Spleen (tissue), 11 donors: ENCODE data around the gene RBM10. TPM values are rescaled to one million over a fixed set of nuclear protein-coding genes. Genes with fewer than 3 reads are reported as not detected.
A peak's percentile ranks its signal among the peaks of the same experiment; 100 is the strongest.

Experiments used
- DNase-seq: peaks from one replicate; pipeline ENCODE4 v3.0.0-alpha.2; 2020
- H3K27ac ChIP-seq, 8 donors: fragments of 200-600 bp; sonication (generic) in 7 of 8; 1 replicate in 4 of 8; 2 replicates in 4 of 8; pipeline versions ENCODE4 v1.5.0 to v1.8.0; 2016 to 2021; ENCODE audit warnings: inconsistent platforms in 4 of 8, mild to moderate bottlenecking in 4 of 8, moderate library complexity in 1 of 8
- H3K27me3 ChIP-seq, 7 donors: fragments of 200-600 bp; sonication (generic) in 6 of 7; replicated peaks in 1 of 7; 1 replicate in 4 of 7; 2 replicates in 3 of 7; pipeline versions ENCODE4 v1.5.0 to v1.8.0; 2016 to 2021; ENCODE audit warnings: inconsistent platforms in 3 of 7, mild to moderate bottlenecking in 1 of 7
- H3K36me3 ChIP-seq, 6 donors: fragments of 200-600 bp; sonication (generic) in 5 of 6; 1 replicate in 4 of 6; 2 replicates in 2 of 6; pipeline versions ENCODE4 v1.5.0 to v1.8.0; 2016 to 2021; ENCODE audit warnings: inconsistent platforms in 2 of 6
- H3K4me1 ChIP-seq, 6 donors: fragments of 200-600 bp; sonication (generic) in 5 of 6; 1 replicate in 3 of 6; 2 replicates in 3 of 6; pipeline versions ENCODE4 v1.5.0 to v1.8.0; 2016 to 2021; ENCODE audit warnings: inconsistent platforms in 3 of 6
- H3K4me3 ChIP-seq, 8 donors: fragments of 200-600 bp; sonication (generic) in 7 of 8; 1 replicate in 4 of 8; 2 replicates in 4 of 8; pipeline versions ENCODE4 v1.5.0 to v1.8.0; 2016 to 2021; ENCODE audit warnings: inconsistent platforms in 4 of 8, mild to moderate bottlenecking in 4 of 8, moderate library complexity in 2 of 8
- H3K9me3 ChIP-seq, 8 donors: fragments of 200-600 bp; sonication (generic) in 7 of 8; 1 replicate in 4 of 8; 2 replicates in 4 of 8; pipeline versions ENCODE4 v1.5.0 to v1.8.0; 2016 to 2021; ENCODE audit warnings: inconsistent platforms in 4 of 8
- POLR2A ChIP-seq, 3 donors: fragments of 450-650 bp; IDR thresholded peaks; one replicate each; pipeline ENCODE4 v1.5.1; 2017; ENCODE audit warnings: antibody characterized with exemption in 3 of 3, mild to moderate bottlenecking in 1 of 3
- POLR2AphosphoS5 ChIP-seq, 3 donors: sonication (generic); formaldehyde crosslinking; IDR thresholded peaks; one replicate each; pipeline ENCODE4 v1.5.1; 2017; ENCODE audit warnings: antibody characterized with exemption in 3 of 3
- WGBS, 5 donors: extraction: QIAGEN DNeasy Blood & Tissue Kit in 3 of 5; methylation state at CpG; one replicate each; pipeline versions ENCODE4 v1.1.5 to v1.1.7; 2013 to 2018; 5-methylcytosine and 5-hydroxymethylcytosine counted together
- intact Hi-C: fragments of 100-400 bp; cut with DNase I; formaldehyde crosslinking; loops from one replicate; pipeline ENCODE4 v1.15.0; 2023; ENCODE audit warnings: low total_unique reads
- polyA plus RNA-seq, 3 donors: library from polyadenylated mRNA; stranded (reverse); fragments of 200-250 nt; gene quantifications; one replicate each; pipeline ENCODE4 v1.2.1, GENCODE V29; 2013
- total RNA-seq, 7 donors: library from RNA; depleted of rRNA in 3 of 7; stranded (reverse); fragments of >200 nt in 3 of 7; fragmentation: NEBNext Ultra II Directional in 4 of 7; extraction: Animal tissue kit (Norgen Biotek cat#: 25700) in 4 of 7; gene quantifications; one replicate each; pipeline versions ENCODE4 v1.1.0 to v1.2.1, GENCODE V29; 2016 to 2021
- TF ChIP-seq, protein P1 (sequence below), 11 experiments: fragments of 200-600 bp in 7 of 11; fragments of 450-650 bp in 4 of 11; sonication (generic) in 4 of 11; IDR thresholded peaks in 8 of 11; conservative IDR thresholded peaks in 3 of 11; 1 replicate in 7 of 11; 2 replicates in 4 of 11; pipeline versions ENCODE4 v1.4.0 to v1.8.0; 2016 to 2021; ENCODE audit warnings: antibody characterized with exemption in 11 of 11, inconsistent platforms in 4 of 11, mild to moderate bottlenecking in 1 of 11
- donor health status: healthy with polysubstance abuse.
- donor health status: DM: no; HTN: no; CAD: no; lungs with moderate emphysema.
- donor health status: DM: no; HTN: no; CAD: no.
- donor health status: Bipolar disorder and iron deficiency.
- donor health status: healthy.
- donor health status: DM: no; HTN: no; CAD: no.
- donor health status: DM: yes; HTN: yes; CAD: no.

RBM10 gene
- total and polyA plus RNA-seq, 10 donors, result 21.6 to 38.4 (median 29.7) TPM

DNA sequence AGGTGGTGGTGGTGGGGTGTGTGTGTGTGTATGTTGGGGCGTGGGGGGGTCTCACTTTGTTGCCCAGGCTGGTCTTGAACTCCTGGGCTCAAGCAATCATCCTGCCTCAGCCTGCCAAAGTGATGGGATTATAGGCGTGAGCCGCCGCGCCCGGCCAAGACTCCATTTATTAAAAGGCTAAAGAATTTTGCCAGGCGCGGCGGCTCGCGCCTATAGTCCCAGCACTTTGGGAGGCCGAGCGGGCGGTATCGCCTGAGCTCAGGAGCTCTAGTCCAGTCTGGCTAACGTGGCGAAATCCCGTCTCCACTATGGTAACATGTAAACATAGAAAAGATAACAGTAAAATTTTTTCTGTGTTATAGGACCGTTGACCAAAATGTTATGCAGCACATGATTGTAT, 44.9 kb downstream of the RBM10 start:
- Histone ChIP-seq H3K27ac (no peak overlapping the region), H3K36me3 (peaks cover 0 to 25% (median 17%) of the 10 kb centered on the region in 6 donors), H3K27me3 (peaks cover 0 to 13% (median 0%) of the 10 kb centered on the region in 7 donors), H3K4me1 (peaks cover 5 to 41% (median 28%) of the 10 kb centered on the region in 6 donors), H3K9me3 (no peaks in the 10 kb centered on the region), H3K4me3 (no peak overlapping the region)
- peak; percentile 76 for DNase-seq
- WGBS, 5 donors, result 80 to 92% (median 82%) methylated on average over 10 to 19 of the region's 19 CpGs
- intact Hi-C loops, result loop anchor here (5.0 to 10.0 kb wide), 2 partner anchors 192 to 335 kb away; no protein-coding TSS in a partner anchor
- TF ChIP-seq POLR2AphosphoS5 (IDR thresholded peaks at IDR 0.05) (no peak), POLR2A (IDR thresholded peaks at IDR 0.05) (no peak)
- TF ChIP-seq, protein P1, sequence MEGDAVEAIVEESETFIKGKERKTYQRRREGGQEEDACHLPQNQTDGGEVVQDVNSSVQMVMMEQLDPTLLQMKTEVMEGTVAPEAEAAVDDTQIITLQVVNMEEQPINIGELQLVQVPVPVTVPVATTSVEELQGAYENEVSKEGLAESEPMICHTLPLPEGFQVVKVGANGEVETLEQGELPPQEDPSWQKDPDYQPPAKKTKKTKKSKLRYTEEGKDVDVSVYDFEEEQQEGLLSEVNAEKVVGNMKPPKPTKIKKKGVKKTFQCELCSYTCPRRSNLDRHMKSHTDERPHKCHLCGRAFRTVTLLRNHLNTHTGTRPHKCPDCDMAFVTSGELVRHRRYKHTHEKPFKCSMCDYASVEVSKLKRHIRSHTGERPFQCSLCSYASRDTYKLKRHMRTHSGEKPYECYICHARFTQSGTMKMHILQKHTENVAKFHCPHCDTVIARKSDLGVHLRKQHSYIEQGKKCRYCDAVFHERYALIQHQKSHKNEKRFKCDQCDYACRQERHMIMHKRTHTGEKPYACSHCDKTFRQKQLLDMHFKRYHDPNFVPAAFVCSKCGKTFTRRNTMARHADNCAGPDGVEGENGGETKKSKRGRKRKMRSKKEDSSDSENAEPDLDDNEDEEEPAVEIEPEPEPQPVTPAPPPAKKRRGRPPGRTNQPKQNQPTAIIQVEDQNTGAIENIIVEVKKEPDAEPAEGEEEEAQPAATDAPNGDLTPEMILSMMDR (IDR thresholded peaks at IDR 0.05 in 8 of 11, conservative IDR thresholded peaks at IDR 0.05 in 3 of 11), result no peak

DNA sequence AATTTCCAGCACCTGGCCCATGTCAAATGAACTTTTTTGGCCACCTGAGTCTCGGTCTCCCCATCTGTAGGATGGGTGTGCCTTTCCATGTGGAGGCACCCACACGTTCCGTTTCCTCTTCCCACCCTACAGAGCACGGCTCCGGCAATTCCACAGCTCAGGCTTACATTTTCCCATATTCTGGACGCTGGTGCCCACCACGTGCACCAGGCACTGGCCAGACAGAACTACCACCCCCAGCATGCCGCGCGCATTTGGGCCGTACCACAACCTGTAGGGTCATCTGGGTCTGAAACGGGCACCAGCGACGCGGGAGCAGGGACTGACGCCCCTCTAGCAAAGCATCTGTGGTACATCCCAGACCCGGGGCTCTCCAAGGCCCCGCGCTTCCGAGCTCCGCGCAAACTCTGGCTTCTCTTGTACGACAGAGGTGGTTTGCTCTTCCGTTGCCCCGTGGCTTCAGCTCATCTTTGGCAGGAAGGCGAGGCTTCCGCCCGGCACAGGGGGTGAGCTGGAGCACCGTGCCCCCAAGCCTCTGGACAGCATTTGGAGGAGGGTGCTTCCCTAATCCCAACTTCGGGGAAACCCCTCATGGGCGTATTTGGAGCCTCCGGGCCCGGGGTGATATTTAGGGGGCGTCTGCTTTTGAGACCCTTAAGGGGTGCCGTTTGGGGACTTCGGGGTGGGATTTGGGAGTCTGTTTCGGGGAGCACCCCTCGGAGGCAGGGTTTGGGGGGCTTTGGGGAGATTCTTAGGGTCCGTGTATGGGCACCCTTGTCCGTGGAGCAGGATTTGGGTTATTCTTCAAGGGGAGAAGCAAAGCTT, 45.6 kb downstream of the RBM10 start:
- peak; percentile 95 for DNase-seq
- Histone ChIP-seq H3K27ac (peak overlapping the region; percentile 22 to 97 (median 80)), H3K9me3 (no peaks in the 10 kb centered on the region), H3K36me3 (peaks cover 0 to 18% (median 9%) of the 10 kb centered on the region in 6 donors), H3K4me3 (peak overlapping the region; percentile 33 to 94 (median 48)), H3K4me1 (peaks cover 9 to 48% (median 35%) of the 10 kb centered on the region in 6 donors), H3K27me3 (peaks cover 0 to 13% (median 0%) of the 10 kb centered on the region in 7 donors)
- WGBS, 5 donors, result 2 to 23% (median 4%) methylated on average over 15 to 40 of the region's 40 CpGs
- peak in 1 of 3 donors; percentile 67 for TF ChIP-seq POLR2A (IDR thresholded peaks at IDR 0.05)
- peak; percentile 88 to 96 (median 94) for TF ChIP-seq POLR2AphosphoS5 (IDR thresholded peaks at IDR 0.05)
- TF ChIP-seq, protein P1 (IDR thresholded peaks at IDR 0.05 in 8 of 11, conservative IDR thresholded peaks at IDR 0.05 in 3 of 11), result no peak
- intact Hi-C loops, result loop anchor here (5.0 to 10.0 kb wide), 2 partner anchors 192 to 334 kb away; no protein-coding TSS in a partner anchor

DNA sequence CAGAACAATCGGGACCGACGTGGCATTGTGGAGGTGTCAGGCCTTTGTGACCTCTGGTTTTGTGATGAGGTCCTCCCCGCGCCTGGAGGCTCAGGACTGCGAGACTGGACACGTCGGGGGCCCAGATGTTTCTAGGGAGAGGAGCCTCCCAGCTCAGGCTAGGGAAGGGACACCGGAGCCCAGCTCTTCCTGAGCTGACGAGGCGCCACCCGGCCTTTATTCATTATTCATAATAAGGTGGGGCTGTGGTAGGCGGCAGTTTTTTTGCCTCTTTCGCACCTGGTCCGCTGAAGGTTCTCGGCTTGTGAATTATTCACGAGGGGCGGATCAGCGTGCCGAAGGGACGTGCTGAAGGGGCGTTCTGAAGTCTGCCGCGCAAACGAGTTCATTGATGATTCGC, 46.3 kb downstream of the RBM10 start:
- WGBS, 5 donors, result 0 to 44% (median 3%) methylated on average over 3 to 26 of the region's 26 CpGs

DNA sequence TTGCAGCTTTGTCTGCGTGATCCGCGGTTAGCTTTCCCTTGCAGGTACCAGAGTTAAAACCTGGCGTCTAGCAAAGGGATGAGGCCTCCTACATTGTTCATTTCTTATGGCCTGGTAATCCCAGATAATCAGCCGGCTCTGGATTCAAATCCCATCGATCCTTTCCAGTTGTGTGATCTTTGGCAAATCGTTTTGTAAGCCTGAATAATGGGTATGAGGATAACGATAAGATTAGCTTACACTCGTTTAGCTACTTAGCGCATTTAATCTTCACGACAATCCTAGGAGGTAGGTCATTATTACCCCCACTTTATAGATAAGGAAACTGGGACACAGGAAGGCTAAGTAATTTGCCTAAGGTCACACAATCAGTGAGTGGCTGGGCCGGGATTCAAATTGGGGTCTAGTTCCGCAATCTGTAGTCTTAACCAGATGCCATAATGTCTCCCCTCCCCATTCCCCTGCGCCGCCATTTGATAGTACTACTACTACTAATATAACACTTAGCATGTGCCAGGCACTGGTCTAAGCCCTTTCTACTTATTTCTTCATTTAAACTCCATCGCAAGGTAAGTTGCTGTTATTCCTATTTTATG, 46.9 kb downstream of the RBM10 start:
- 48 to 63% (median 54%) methylated on average over 16 of the region's 16 CpGs for WGBS, 5 donors
- Histone ChIP-seq H3K36me3 (peaks cover 0 to 10% (median 0%) of the 10 kb centered on the region in 6 donors), H3K27me3 (peaks cover 0 to 13% (median 0%) of the 10 kb centered on the region in 7 donors), H3K9me3 (no peaks in the 10 kb centered on the region), H3K4me1 (peaks cover 22 to 61% (median 48%) of the 10 kb centered on the region in 6 donors), H3K27ac (peak overlapping the region in 6 of 8 donors; percentile 67 to 97 (median 85)), H3K4me3 (peak overlapping the region in 6 of 8 donors; percentile 33 to 94 (median 50))
- peak; percentile 74 for DNase-seq
- intact Hi-C loops, result loop anchor here (5.0 to 10.0 kb wide), 2 partner anchors 190 to 333 kb away; no protein-coding TSS in a partner anchor
- TF ChIP-seq, protein P1 (IDR thresholded peaks at IDR 0.05 in 8 of 11, conservative IDR thresholded peaks at IDR 0.05 in 3 of 11), result no peak
- TF ChIP-seq POLR2AphosphoS5 (IDR thresholded peaks at IDR 0.05), result no peak

More for the DNA sequence above, 46.3 kb downstream of the RBM10 start:
- TF ChIP-seq POLR2AphosphoS5 (IDR thresholded peaks at IDR 0.05), result peak in 1 of 3 donors; percentile 29
- TF ChIP-seq POLR2A (IDR thresholded peaks at IDR 0.05), result no peak
- peak; percentile 82 for DNase-seq
- peaks cover 0 to 11% (median 3%) of the 10 kb centered on the region in 6 donors for H3K36me3 ChIP-seq
- peak overlapping the region; percentile 22 to 97 (median 80) for H3K27ac ChIP-seq
- intact Hi-C loops, result loop anchor here (5.0 to 10.0 kb wide), 2 partner anchors 191 to 333 kb away; no protein-coding TSS in a partner anchor
- peaks cover 0 to 13% (median 0%) of the 10 kb centered on the region in 7 donors for H3K27me3 ChIP-seq
- no peaks in the 10 kb centered on the region for H3K9me3 ChIP-seq
- H3K4me1 ChIP-seq, result peaks cover 16 to 55% (median 42%) of the 10 kb centered on the region in 6 donors
- peak overlapping the region; percentile 33 to 94 (median 48) for H3K4me3 ChIP-seq
